AG09309 (cell line): ENCODE data around the gene PPP1R14B.

Source experiments
- DNase-seq: peaks from one replicate; pipeline ENCODE4 v3.0.0-alpha.2; 2010; ENCODE audit warnings: low read depth
- H3K4me3 ChIP-seq: 2 replicates; pipeline ENCODE4 v1.5.1; 2011; ENCODE audit warnings: mild to moderate bottlenecking, low read depth, low read length, moderate library complexity; ENCODE audit not compliant: control insufficient read depth
- CTCF ChIP-seq: IDR thresholded peaks from 2 replicates; pipeline ENCODE4 v1.5.1; 2011; ENCODE audit warnings: mild to moderate bottlenecking, low read depth, low read length, inconsistent platforms; ENCODE audit not compliant: insufficient read depth, control insufficient read depth; ENCODE audit errors: missing control alignments

The PPP1R14B gene

DNA sequence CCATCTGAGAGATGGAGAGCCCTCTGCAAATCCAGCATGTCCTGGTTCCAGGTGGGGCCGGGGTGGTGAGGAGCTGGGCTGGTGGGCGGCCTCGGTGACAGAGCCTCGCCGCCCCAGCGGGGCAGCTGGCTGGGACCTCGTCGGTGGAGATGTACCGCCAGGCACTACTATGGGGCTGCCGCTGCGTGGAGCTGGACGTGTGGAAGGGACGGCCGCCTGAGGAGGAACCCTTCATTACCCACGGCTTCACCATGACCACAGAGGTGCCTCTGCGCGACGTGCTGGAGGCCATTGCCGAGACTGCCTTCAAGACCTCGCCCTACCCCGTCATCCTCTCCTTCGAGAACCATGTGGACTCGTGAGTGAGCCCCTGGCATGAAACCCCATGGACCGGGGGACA is 11.6 kb upstream of the PPP1R14B start:
- no peak overlapping the region for H3K4me3 ChIP-seq
- no peak for TF ChIP-seq CTCF
- DNase-seq = no peak

DNA sequence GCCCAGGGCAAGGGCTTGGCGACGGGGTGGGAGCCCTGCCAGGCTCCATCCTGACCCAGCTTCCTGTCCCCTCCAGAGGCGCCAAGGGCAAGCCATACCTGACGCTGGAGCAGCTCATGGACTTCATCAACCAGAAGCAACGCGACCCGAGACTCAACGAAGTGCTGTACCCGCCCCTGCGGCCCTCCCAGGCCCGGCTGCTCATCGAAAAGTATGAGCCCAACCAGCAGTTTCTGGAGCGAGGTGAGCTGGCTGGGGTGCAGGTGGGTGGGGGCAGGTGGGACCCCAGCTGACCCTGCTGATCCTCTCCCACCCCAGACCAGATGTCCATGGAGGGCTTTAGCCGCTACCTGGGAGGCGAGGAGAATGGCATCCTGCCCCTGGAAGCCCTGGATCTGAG is 9.6 kb upstream of the PPP1R14B start:
- no peak for TF ChIP-seq CTCF
- no peak overlapping the region for H3K4me3 ChIP-seq
- DNase-seq = no peak

DNA sequence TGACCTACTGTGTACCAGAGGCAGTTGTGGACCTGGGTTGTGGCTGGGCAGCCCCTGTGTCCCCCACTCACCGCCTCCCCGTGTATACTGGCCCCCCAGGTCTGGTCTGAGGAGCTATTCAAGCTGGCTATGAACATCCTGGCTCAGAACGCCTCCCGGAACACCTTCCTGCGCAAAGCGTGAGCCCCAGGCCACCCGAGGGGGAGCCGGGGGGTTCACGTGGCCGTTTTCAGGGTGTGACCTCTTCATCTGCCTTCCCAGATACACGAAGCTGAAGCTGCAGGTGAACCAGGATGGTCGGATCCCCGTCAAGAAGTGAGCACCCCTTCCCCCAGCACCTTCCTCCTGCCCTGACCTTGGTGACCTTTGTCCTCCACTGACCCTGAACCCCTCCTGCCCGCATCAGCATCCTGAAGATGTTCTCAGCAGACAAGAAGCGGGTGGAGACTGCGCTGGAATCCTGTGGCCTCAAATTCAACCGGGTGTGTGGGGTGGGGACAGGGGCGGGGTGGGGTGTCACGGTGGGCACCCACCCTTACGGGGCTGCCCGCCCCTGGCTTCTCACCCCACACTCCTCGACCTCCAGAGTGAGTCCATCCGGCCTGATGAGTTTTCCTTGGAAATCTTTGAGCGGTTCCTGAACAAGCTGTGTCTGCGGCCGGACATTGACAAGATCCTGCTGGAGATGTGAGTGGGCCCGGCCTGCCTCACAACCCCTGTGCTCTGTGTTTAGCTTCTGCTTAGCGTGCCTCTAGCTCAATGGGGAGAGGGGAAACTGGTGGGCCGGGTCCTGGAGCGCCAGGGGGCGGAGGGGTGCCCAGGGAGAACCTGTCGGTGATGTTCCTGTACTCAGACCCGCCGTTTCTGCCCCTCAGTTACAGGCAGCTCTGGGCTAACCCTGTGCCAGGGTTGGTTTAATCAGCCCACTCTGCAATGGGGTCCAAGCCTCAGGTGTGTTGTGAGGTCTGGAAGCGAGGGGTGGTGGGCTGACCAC is 8.7 kb upstream of the PPP1R14B start:
- TF ChIP-seq CTCF = no peak
- H3K4me3 ChIP-seq = no peak overlapping the region
- DNase-seq = no peak

DNA sequence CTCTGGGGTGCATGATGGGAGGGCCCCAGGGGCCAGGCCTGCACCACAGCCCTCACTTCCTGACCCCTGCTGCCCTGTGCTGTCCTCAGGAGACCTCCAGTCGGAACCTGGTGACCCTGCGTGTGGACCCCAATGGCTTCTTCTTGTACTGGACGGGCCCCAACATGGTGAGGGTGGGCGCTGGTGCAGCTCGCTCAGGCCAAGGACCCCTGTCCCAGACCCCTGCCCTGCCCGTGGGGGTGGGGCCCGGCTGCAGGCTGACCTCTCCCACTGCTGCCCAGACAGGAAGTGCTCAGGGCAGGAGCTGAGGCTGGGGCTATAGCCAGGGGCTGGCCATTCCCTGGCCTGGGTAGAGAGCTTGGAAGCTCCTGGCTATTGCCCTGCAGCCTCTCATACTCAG is 7.6 kb upstream of the PPP1R14B start:
- no peak for DNase-seq
- TF ChIP-seq CTCF = no peak

GRCh38 chr11:64253481-64253880 is 6.7 kb upstream of the PPP1R14B start:
- no peak for TF ChIP-seq CTCF
- no peak overlapping the region for H3K4me3 ChIP-seq
- DNase-seq = no peak

More for the DNA sequence above, 7.6 kb upstream of the PPP1R14B start:
- H3K4me3 ChIP-seq = no peak overlapping the region

GRCh38 chr11:64253043-64253442 is 6.3 kb upstream of the PPP1R14B start:
- TF ChIP-seq CTCF = no peak
- H3K4me3 ChIP-seq = peak overlapping the region; percentile 92; the same call in 1 of the 2 replicates
- no peak for DNase-seq
